Activated CD4-positive, alpha-beta memory T cell treated with anti-CD3 and anti-CD28 coated beads for 36 hours (primary cell): ENCODE data around the gene BCL7B. TPM values are rescaled to one million over a fixed set of nuclear protein-coding genes. Genes with fewer than 3 reads are reported as not detected.
"Not testable (repeated sequence)": the region's sequence is repeated elsewhere in the genome, so short reads cannot be mapped to it uniquely, and the experiment has no call there.

Experiments used
- CTCF ChIA-PET: fragments of 350-600 bp; sonication (Branson Sonifier 250); formaldehyde crosslinking; loops from one replicate; lab custom pipeline; 2021; ENCODE audit warnings: antibody characterized with exemption, inconsistent platforms; lab: Charles Lee
- POLR2A ChIA-PET: fragments of 350-600 bp; sonication (Branson Sonifier 250); formaldehyde crosslinking; loops from one replicate; lab custom pipeline; 2021; ENCODE audit warnings: antibody characterized with exemption; lab: Charles Lee
- DNase-seq: peaks from one replicate; pipeline ENCODE4 v3.0.0-alpha.2; 2020
- H3K27ac Mint-ChIP-seq: one replicate; pipeline ENCODE4 v1.8.0; 2021; ENCODE audit warnings: mixed read lengths
- H3K27me3 Mint-ChIP-seq: one replicate; pipeline ENCODE4 v1.8.0; 2021; ENCODE audit warnings: mixed read lengths
- H3K36me3 Mint-ChIP-seq: one replicate; pipeline ENCODE4 v1.8.0; 2021; ENCODE audit warnings: mixed read lengths
- H3K4me1 Mint-ChIP-seq: one replicate; pipeline ENCODE4 v1.8.0; 2021; ENCODE audit warnings: low read depth, mixed read lengths
- H3K4me3 Mint-ChIP-seq: one replicate; pipeline ENCODE4 v1.8.0; 2021; ENCODE audit warnings: mild to moderate bottlenecking, mixed read lengths
- H3K9me3 Mint-ChIP-seq: one replicate; pipeline ENCODE4 v1.8.0; 2021; ENCODE audit warnings: mixed read lengths
- intact Hi-C: fragments of 100-400 bp; cut with micrococcal nuclease; formaldehyde crosslinking; loops from one replicate; pipeline ENCODE4 v1.15.1; 2023
- total RNA-seq, 2 experiments: library from RNA; stranded (reverse); gene quantifications; one replicate each; pipeline ENCODE4 v1.2.3, GENCODE V29; 2021

The BCL7B gene
- total RNA-seq, 2 experiments from 2014 or later, result 48.0 to 50.3 TPM

DNA sequence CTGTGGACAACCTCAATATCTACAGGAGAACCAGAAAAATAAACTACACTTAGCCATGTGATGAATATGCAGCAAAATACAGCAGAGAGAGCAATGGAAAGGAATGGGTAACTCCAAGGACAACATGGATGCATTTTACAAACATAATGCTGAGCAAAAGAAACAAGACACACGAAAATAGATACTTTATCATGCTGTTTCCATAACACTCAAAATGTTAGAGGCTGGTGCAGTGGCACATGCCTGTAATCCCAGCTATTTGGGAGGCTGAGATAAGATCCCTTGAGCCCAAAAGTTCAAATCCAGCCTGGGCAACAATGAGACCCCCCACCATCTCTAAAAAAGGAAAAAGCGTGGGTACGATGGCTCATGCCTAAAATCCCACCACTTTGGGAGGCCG lies 8.3 kb downstream of the BCL7B start:
- H3K36me3 Mint-ChIP-seq, result peaks cover 21% of the 10 kb centered on the region
- ChIA-PET CTCF (no interaction called here), POLR2A (no interaction called here)
- no peaks in the 10 kb centered on the region for H3K9me3 Mint-ChIP-seq
- peaks cover 31% of the 10 kb centered on the region for H3K4me1 Mint-ChIP-seq
- no peak overlapping the region for H3K4me3 Mint-ChIP-seq
- no peak for DNase-seq
- no peaks in the 10 kb centered on the region for H3K27me3 Mint-ChIP-seq
- intact Hi-C loops, result no loop called here
- peak overlapping the region; percentile 26 for H3K27ac Mint-ChIP-seq

DNA sequence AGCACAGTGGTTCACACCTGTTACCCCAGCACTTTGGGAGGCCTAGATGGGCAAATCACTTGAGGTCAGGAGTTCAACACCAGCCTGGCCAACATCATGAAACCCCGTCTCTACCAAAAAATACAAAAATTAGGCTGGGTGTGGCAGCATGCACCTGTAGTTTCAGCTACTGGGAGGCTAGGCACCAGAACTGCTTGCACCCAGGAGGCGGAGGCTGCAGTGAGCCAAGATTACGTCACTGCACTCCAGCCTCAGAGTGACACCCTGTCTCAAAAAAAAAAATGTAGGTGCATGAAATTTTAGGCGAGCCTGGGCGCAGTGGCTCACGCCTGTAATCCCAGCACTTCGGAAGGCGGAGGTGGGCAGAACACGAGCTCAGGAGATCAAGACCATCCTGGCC lies 9.6 kb downstream of the BCL7B start:
- Mint-ChIP-seq H3K4me3 (no peak overlapping the region), H3K4me1 (peaks cover 28% of the 10 kb centered on the region), H3K36me3 (peaks cover 23% of the 10 kb centered on the region), H3K27ac (peak overlapping the region; percentile 49), H3K9me3 (no peaks in the 10 kb centered on the region), H3K27me3 (no peaks in the 10 kb centered on the region)
- ChIA-PET POLR2A (interaction anchor here (1.5 kb wide), 1 partner anchor 9 kb away, joined by 5 read pairs; no protein-coding TSS in a partner anchor), CTCF (interaction anchor here (0.6 to 0.9 kb wide), 3 partner anchors 35 to 96 kb away, joined by 3 to 4 read pairs (median 3); no protein-coding TSS in a partner anchor)
- intact Hi-C loops, result no loop called here
- no peak for DNase-seq

- H3K27me3 Mint-ChIP-seq, result no peaks in the 10 kb centered on the region
- H3K9me3 Mint-ChIP-seq, result no peaks in the 10 kb centered on the region
- H3K4me1 Mint-ChIP-seq, result peaks cover 27% of the 10 kb centered on the region
- POLR2A ChIA-PET, result interaction anchor here (0.9 kb wide), 1 partner anchor 22 kb away, joined by 4 read pairs; the partner anchor contains the start of gene BAZ1B
- peaks cover 32% of the 10 kb centered on the region for H3K36me3 Mint-ChIP-seq
- no peak overlapping the region for H3K4me3 Mint-ChIP-seq
- intact Hi-C loops, result no loop called here
- CTCF ChIA-PET, result no interaction called here
- no peak overlapping the region for H3K27ac Mint-ChIP-seq
- DNase-seq, result no peak
Measured at GRCh38 chr7:73544678-73545077, 12.8 kb downstream of the BCL7B start.

- Mint-ChIP-seq H3K36me3 (peaks cover 45% of the 10 kb centered on the region), H3K27me3 (no peaks in the 10 kb centered on the region), H3K4me1 (peaks cover 6% of the 10 kb centered on the region), H3K4me3 (no peak overlapping the region), H3K27ac (no peak overlapping the region), H3K9me3 (no peaks in the 10 kb centered on the region)
- no peak for DNase-seq
- CTCF ChIA-PET, result interaction anchor here (0.9 kb wide), 1 partner anchor 65 kb away, joined by 3 read pairs; no protein-coding TSS in a partner anchor
- intact Hi-C loops, result no loop called here
- POLR2A ChIA-PET, result no interaction called here
Measured at GRCh38 chr7:73541722-73542121, 15.8 kb downstream of the BCL7B start.

DNA sequence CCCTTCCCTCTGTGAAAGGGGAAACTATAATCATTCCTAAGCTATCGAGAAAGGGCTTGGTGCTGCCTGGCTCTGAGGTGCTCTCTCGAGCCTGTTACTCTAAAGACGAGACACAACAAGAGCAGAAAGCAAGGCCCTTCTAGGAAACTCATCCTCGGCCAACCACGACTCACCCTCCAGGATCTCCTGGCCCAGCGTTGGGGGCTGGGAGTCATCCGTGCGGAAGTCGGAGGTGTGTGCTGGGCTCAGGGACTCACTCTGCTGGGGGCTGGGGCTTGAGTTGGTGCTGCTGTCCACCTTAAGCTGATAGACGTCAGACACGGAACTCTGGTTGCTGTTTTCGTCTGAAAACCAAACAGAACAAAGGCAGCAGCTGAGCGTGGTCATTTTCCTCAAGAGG lies 17.8 kb downstream of the BCL7B start:
- DNase-seq, result no peak
- H3K4me3 Mint-ChIP-seq, result no peak overlapping the region
- peaks cover 2% of the 10 kb centered on the region for H3K4me1 Mint-ChIP-seq
- intact Hi-C loops, result no loop called here
- H3K9me3 Mint-ChIP-seq, result no peaks in the 10 kb centered on the region
- no peaks in the 10 kb centered on the region for H3K27me3 Mint-ChIP-seq
- ChIA-PET CTCF (no interaction called here), POLR2A (interaction anchor here (0.7 kb wide), 1 partner anchor 39 kb away, joined by 5 read pairs; no protein-coding TSS in a partner anchor)
- no peak overlapping the region for H3K27ac Mint-ChIP-seq
- peaks cover 52% of the 10 kb centered on the region for H3K36me3 Mint-ChIP-seq

GRCh38 chr7:73538510-73538909 lies 19.0 kb downstream of the BCL7B start:
- H3K9me3 Mint-ChIP-seq, H3K27ac Mint-ChIP-seq, H3K27me3 Mint-ChIP-seq, DNase-seq, POLR2A ChIA-PET, H3K4me1 Mint-ChIP-seq, intact Hi-C loops, CTCF ChIA-PET, H3K4me3 Mint-ChIP-seq: not testable (repeated sequence)
- H3K36me3 Mint-ChIP-seq, result peaks cover 50% of the 10 kb centered on the region

- no peak for DNase-seq
- no peak overlapping the region for H3K27ac Mint-ChIP-seq
- POLR2A ChIA-PET, result no interaction called here
- H3K36me3 Mint-ChIP-seq, result peaks cover 42% of the 10 kb centered on the region
- H3K4me1 Mint-ChIP-seq, result peaks cover 2% of the 10 kb centered on the region
- no peaks in the 10 kb centered on the region for H3K9me3 Mint-ChIP-seq
- H3K27me3 Mint-ChIP-seq, result no peaks in the 10 kb centered on the region
- CTCF ChIA-PET, result no interaction called here
- no peak overlapping the region for H3K4me3 Mint-ChIP-seq
- intact Hi-C loops, result no loop called here
Measured at GRCh38 chr7:73537051-73537450, 20.4 kb downstream of the BCL7B start.

GRCh38 chr7:73536479-73536878 lies 21.0 kb downstream of the BCL7B start:
- intact Hi-C loops, result no loop called here
- POLR2A ChIA-PET, result no interaction called here
- CTCF ChIA-PET, result no interaction called here
- Mint-ChIP-seq H3K4me1 (no peaks in the 10 kb centered on the region), H3K36me3 (peaks cover 38% of the 10 kb centered on the region), H3K9me3 (no peaks in the 10 kb centered on the region), H3K4me3 (no peak overlapping the region), H3K27me3 (no peaks in the 10 kb centered on the region), H3K27ac (no peak overlapping the region)
- no peak for DNase-seq

DNA sequence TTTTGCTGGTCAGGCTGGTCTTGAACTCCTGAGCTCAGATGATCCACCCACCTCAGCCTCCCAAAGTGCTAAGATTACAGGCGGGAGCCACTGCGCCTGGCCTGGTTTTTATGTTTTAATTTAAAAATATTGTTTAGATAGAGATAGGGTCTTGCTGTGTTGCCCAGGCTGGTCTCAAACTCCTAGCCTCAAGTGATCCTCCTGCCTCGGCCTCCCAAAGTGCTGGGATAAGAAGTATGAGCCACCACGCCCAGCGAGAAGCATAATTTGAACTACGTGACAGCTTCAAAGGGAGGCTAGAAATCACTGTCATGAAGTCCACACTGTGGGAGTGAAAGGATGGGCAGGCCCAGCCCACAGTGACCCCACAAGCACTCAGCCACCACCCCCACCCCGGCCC lies 21.6 kb downstream of the BCL7B start:
- POLR2A ChIA-PET, CTCF ChIA-PET, H3K9me3 Mint-ChIP-seq, H3K27me3 Mint-ChIP-seq, H3K4me3 Mint-ChIP-seq, DNase-seq, intact Hi-C loops, H3K27ac Mint-ChIP-seq, H3K4me1 Mint-ChIP-seq: not testable (repeated sequence)
- H3K36me3 Mint-ChIP-seq, result peaks cover 35% of the 10 kb centered on the region

- Mint-ChIP-seq H3K27ac (no peak overlapping the region), H3K36me3 (peaks cover 22% of the 10 kb centered on the region), H3K4me1 (no peaks in the 10 kb centered on the region), H3K27me3 (no peaks in the 10 kb centered on the region), H3K4me3 (no peak overlapping the region), H3K9me3 (no peaks in the 10 kb centered on the region)
- intact Hi-C loops, result no loop called here
- DNase-seq, result no peak
- POLR2A ChIA-PET, result no interaction called here
- CTCF ChIA-PET, result no interaction called here
Measured at GRCh38 chr7:73533742-73534141, 23.7 kb downstream of the BCL7B start.

DNA sequence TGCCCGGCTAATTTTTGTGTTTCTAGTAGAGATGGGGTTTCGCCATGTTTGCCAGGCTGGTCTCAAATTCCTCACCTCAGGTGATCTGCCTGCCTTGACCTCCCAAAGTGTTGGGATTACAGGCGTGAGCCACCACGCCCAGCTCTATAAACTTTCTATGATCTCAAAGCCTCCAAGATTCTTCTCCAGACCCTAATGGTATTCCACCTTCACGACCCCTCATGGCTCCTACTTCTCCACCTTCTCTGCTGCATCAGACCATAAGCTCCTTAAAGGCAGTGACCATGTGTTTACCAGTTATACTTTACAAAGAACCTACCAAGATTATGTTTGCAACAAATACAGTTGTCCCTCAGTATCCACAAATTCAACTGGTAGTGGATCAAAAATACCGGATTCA lies 25.3 kb downstream of the BCL7B start:
- Mint-ChIP-seq H3K27me3 (no peaks in the 10 kb centered on the region), H3K9me3 (no peaks in the 10 kb centered on the region), H3K4me3 (no peak overlapping the region), H3K4me1 (peaks cover 6% of the 10 kb centered on the region), H3K27ac (no peak overlapping the region), H3K36me3 (peaks cover 12% of the 10 kb centered on the region)
- POLR2A ChIA-PET, result interaction anchor here (2.3 kb wide), 1 partner anchor 10 kb away, joined by 7 read pairs; the partner anchor contains the start of gene BAZ1B
- CTCF ChIA-PET, result interaction anchor here (1.1 kb wide), 1 partner anchor 10 kb away, joined by 3 read pairs; the partner anchor contains the start of gene BAZ1B
- intact Hi-C loops, result no loop called here
- DNase-seq, result no peak

GRCh38 chr7:73530800-73531199 lies 26.7 kb downstream of the BCL7B start:
- no peak for DNase-seq
- H3K36me3 Mint-ChIP-seq, result peaks cover 4% of the 10 kb centered on the region
- peaks cover 12% of the 10 kb centered on the region for H3K4me1 Mint-ChIP-seq
- H3K27me3 Mint-ChIP-seq, result no peaks in the 10 kb centered on the region
- ChIA-PET CTCF (no interaction called here), POLR2A (interaction anchor here (2.3 kb wide), 1 partner anchor 9 kb away, joined by 7 read pairs; the partner anchor contains the start of gene BAZ1B)
- intact Hi-C loops, result no loop called here
- H3K9me3 Mint-ChIP-seq, result no peaks in the 10 kb centered on the region
- no peak overlapping the region for H3K27ac Mint-ChIP-seq
- H3K4me3 Mint-ChIP-seq, result no peak overlapping the region
